HEK293 (cell line): ENCODE measurements around the gene MSANTD3.
A peak's percentile ranks its signal among the peaks of the same experiment; 100 is the strongest.

Experiments
- AEBP2 ChIP-seq: fragments of 450-650 bp; formaldehyde crosslinking; IDR thresholded peaks from 2 replicates; pipeline ENCODE4 v1.5.1; 2016; ENCODE audit warnings: missing biosample characterization, missing genetic modification characterization, borderline replicate concordance
- CTCF ChIP-seq: fragments of 450-650 bp; formaldehyde crosslinking; IDR thresholded peaks from 2 replicates; pipeline ENCODE4 v1.5.1; 2016; ENCODE audit warnings: missing biosample characterization, missing genetic modification characterization
- SP7 ChIP-seq: fragments of 450-650 bp; formaldehyde crosslinking; IDR thresholded peaks from 2 replicates; pipeline ENCODE4 v1.5.1; 2016; ENCODE audit warnings: missing biosample characterization, missing genetic modification characterization
- ZBTB26 ChIP-seq: fragments of 450-650 bp; formaldehyde crosslinking; optimal IDR thresholded peaks from 2 replicates; pipeline ENCODE3; 2016; ENCODE audit warnings: missing biosample characterization, mild to moderate bottlenecking, missing genetic modification characterization
- ZBTB44 ChIP-seq: fragments of 450-650 bp; IDR thresholded peaks from 2 replicates; pipeline ENCODE4 v1.5.1; 2018; ENCODE audit warnings: missing biosample characterization, mild to moderate bottlenecking, missing genetic modification characterization
- ZNF132 ChIP-seq: fragments of 450-650 bp; formaldehyde crosslinking; IDR thresholded peaks from 2 replicates; pipeline ENCODE4 v1.5.1; 2017; ENCODE audit warnings: missing biosample characterization, missing genetic modification characterization, borderline replicate concordance
- ZNF26 ChIP-seq: fragments of 450-650 bp; formaldehyde crosslinking; IDR thresholded peaks from 2 replicates; pipeline ENCODE4 v1.5.1; 2016; ENCODE audit warnings: missing biosample characterization, missing genetic modification characterization
- ZNF350 ChIP-seq: fragments of 450-650 bp; formaldehyde crosslinking; IDR thresholded peaks from 2 replicates; pipeline ENCODE4 v1.5.0; 2017; ENCODE audit warnings: missing biosample characterization, mild to moderate bottlenecking, missing genetic modification characterization
- ZNF426 ChIP-seq: fragments of 450-650 bp; formaldehyde crosslinking; IDR thresholded peaks from 2 replicates; pipeline ENCODE4 v1.5.1; 2017; ENCODE audit warnings: missing biosample characterization, missing genetic modification characterization, mild to moderate bottlenecking, inconsistent platforms, moderate library complexity
- ZNF518A ChIP-seq: fragments of 450-650 bp; formaldehyde crosslinking; conservative IDR thresholded peaks from 2 replicates; pipeline ENCODE4 v1.5.1; 2016; ENCODE audit warnings: low read depth, missing biosample characterization, missing genetic modification characterization
- ZNF529 ChIP-seq: fragments of 450-650 bp; formaldehyde crosslinking; IDR thresholded peaks from 2 replicates; pipeline ENCODE4 v1.5.1; 2017; ENCODE audit warnings: missing genetic modification characterization, missing biosample characterization; ENCODE audit not compliant: insufficient replicate concordance
- ZNF549 ChIP-seq: fragments of 450-650 bp; IDR thresholded peaks from 2 replicates; pipeline ENCODE4 v1.5.1; 2018; ENCODE audit warnings: missing biosample characterization, missing genetic modification characterization, mild to moderate bottlenecking, inconsistent platforms, moderate library complexity
- ZNF558 ChIP-seq: fragments of 450-650 bp; formaldehyde crosslinking; IDR thresholded peaks from 2 replicates; pipeline ENCODE4 v1.5.1; 2016; ENCODE audit warnings: missing biosample characterization, missing genetic modification characterization
- ZNF626 ChIP-seq: fragments of 450-650 bp; sonication (Bioruptor Pico); formaldehyde crosslinking; IDR thresholded peaks from 2 replicates; pipeline ENCODE4 v1.5.1; 2018; ENCODE audit warnings: missing biosample characterization, missing genetic modification characterization, inconsistent platforms
- ZNF660 ChIP-seq: fragments of 450-650 bp; IDR thresholded peaks from 2 replicates; pipeline ENCODE4 v1.5.1; 2018; ENCODE audit warnings: missing biosample characterization, mild to moderate bottlenecking, missing genetic modification characterization

MSANTD3 gene

GRCh38 chr9:100428871-100429654, 2.1 kb downstream of the MSANTD3 start (continued):
- TF ChIP-seq ZNF549 (tag by site-specific recombination) (no peak), ZNF626 (no peak), ZBTB44 (no peak), ZNF426 (tag by site-specific recombination) (no peak), ZBTB26 (tag by site-specific recombination) (no peak), SP7 (tag by site-specific recombination) (peak; percentile 74), ZNF518A (no peak), ZNF26 (no peak), AEBP2 (tag by site-specific recombination) (no peak), ZNF350 (tag by site-specific recombination) (no peak), ZNF660 (tag by site-specific recombination) (peak; percentile 87; the same call in 1 of the 2 replicates), ZNF132 (tag by site-specific recombination) (no peak), ZNF529 (tag by site-specific recombination) (no peak), CTCF (tag by site-specific recombination) (no peak), ZNF558 (tag by site-specific recombination) (no peak)
